Gastrocnemius medialis (tissue), 4 donors: ENCODE results near the gene LIN7C.

Experiments used
- POLR2A ChIP-seq, 2 donors: fragments of 450-650 bp; IDR thresholded peaks; one replicate each; pipeline ENCODE4 v1.6.1; 2017; ENCODE audit warnings: antibody characterized with exemption in 2 of 2, mild to moderate bottlenecking in 2 of 2, moderate library complexity in 2 of 2
- TF ChIP-seq, protein P1 (sequence below), 5 experiments: fragments of 450-650 bp in 3 of 5; fragments of 200-600 bp in 2 of 5; sonication (generic) in 2 of 5; IDR thresholded peaks in 4 of 5; conservative IDR thresholded peaks in 1 of 5; 1 replicate in 4 of 5; 2 replicates in 1 of 5; pipeline ENCODE4 v1.5.1; 2016 to 2019; ENCODE audit warnings: antibody characterized with exemption in 5 of 5, mild to moderate bottlenecking in 3 of 5, moderate library complexity in 3 of 5

DNA sequence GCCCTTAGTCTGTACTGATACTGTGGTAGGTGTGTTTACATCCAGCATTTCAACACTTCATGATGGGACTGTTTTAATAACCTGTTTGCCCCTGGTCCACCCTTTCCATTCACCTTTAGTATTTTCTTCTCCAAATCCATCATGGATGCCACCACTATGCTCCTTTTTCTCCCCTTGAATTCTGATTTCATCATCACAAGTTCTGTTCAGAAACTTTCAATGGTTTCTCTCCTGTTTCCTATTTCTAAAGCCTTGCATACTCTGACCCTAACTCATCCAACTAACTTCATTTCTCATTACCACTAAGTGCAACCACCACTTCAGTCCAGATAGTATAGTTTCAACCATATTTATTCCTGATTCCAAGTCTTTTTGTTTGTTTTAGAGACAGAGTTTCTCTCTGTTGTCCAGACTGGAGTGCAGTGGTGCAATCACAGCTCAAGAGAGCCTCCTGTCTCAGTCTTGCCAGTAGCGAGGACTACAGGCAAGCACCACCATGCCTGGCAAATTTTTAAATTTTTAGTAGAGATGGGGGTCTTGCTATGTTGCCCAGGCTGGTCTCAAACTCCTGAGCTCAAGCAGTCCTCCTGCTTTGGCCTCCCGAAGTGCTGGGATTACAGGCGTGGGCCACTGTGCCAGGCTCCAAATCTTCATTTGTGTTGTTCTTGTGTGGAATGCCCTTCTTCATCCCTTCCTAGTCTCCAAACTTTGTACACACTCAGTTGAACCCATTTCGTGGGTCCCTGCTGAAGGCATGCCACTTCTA lies 1.2 kb upstream of the LIN7C start:
- TF ChIP-seq, protein P1, sequence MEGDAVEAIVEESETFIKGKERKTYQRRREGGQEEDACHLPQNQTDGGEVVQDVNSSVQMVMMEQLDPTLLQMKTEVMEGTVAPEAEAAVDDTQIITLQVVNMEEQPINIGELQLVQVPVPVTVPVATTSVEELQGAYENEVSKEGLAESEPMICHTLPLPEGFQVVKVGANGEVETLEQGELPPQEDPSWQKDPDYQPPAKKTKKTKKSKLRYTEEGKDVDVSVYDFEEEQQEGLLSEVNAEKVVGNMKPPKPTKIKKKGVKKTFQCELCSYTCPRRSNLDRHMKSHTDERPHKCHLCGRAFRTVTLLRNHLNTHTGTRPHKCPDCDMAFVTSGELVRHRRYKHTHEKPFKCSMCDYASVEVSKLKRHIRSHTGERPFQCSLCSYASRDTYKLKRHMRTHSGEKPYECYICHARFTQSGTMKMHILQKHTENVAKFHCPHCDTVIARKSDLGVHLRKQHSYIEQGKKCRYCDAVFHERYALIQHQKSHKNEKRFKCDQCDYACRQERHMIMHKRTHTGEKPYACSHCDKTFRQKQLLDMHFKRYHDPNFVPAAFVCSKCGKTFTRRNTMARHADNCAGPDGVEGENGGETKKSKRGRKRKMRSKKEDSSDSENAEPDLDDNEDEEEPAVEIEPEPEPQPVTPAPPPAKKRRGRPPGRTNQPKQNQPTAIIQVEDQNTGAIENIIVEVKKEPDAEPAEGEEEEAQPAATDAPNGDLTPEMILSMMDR (IDR thresholded peaks at IDR 0.05 in 4 of 5, conservative IDR thresholded peaks at IDR 0.05 in 1 of 5): no peak
- no peak for TF ChIP-seq POLR2A (IDR thresholded peaks at IDR 0.05)
